GM12891 (cell line): Measurements from ENCODE around the gene PAK5.

Experiments
- POLR2A ChIP-seq: IDR thresholded peaks from 2 replicates; pipeline ENCODE4 v1.6.1; 2011; ENCODE audit warnings: low read depth, low read length, control low read depth
- POU2F2 ChIP-seq: IDR thresholded peaks from 2 replicates; pipeline ENCODE4 v1.6.1; 2011; ENCODE audit warnings: low read depth, mild to moderate bottlenecking, control low read depth, low read length, moderate library complexity
- SPI1 ChIP-seq: IDR thresholded peaks from 2 replicates; pipeline ENCODE4 v1.6.1; 2011; ENCODE audit warnings: low read depth, low read length, control low read depth

GRCh38 chr20:9581509-9581908, 257.4 kb downstream of the PAK5 start:
- TF ChIP-seq POLR2A (no peak), POU2F2 (no peak), SPI1 (peak; percentile 19; the same call in 1 of the 2 replicates)
